ENCODE data around the gene CSPG5. TPM values are rescaled to one million over a fixed set of nuclear protein-coding genes. Genes with fewer than 3 reads are reported as not detected.

The CSPG5 gene
- total RNA-seq, 2 experiments from 2014 or later = 0.25 to 0.43 TPM

DNA sequence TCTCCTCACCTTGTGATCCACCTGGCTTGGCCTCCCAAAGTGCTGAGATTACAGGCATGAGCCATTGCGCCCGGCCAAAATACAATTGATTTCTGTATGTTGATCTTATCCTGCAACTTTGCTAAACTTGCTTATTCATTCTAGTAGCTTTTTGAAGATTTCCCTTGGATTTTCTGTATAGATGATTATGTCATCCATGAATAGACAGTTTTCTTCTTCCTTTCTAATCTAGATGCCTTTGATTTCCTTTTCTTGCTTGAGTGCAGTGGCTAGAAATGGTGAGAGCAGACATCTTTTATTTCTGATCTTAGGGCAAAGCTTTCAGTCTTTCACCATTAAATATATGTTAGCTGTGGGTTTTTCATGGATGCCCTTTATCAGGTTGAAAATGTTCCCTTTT is 60.7 kb downstream of the CSPG5 start:
- no peaks in the 10 kb centered on the region for H3K9me3 Mint-ChIP-seq
- POLR2A ChIA-PET = no interaction called here
- H3K27me3 Mint-ChIP-seq = peaks cover 16% of the 10 kb centered on the region
- ATAC-seq (ENCODE audit: low read depth) (no peak), DNase-seq (no peak)
- H3K4me3 Mint-ChIP-seq = no peak overlapping the region
- peaks cover 8% of the 10 kb centered on the region for H3K4me1 Mint-ChIP-seq
- H3K36me3 Mint-ChIP-seq = no peaks in the 10 kb centered on the region
- no peak overlapping the region for H3K27ac Mint-ChIP-seq

DNA sequence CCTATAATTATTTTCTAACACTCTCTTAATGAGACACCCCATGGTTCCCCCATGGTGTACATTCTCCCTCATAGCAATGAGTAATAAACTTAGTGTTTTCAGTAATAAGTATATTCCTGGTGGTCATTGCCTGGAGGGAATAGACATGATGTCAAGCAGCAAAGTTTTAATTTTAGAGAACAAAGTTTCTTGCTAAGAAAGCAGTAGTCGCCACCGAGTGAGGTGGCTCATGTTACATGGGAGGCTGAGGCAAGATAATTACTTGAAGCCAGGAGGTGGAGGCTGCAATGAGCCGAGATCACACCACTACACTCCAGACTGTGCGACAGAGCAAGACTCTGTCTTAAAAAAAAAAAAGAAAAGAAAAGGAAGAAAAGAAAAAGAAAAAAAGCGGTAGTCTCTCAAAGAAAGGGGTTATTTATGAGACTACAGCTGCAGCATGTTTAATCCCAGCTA is 62.8 kb downstream of the CSPG5 start:
- Mint-ChIP-seq H3K36me3 (no peaks in the 10 kb centered on the region), H3K27ac (no peak overlapping the region), H3K4me1 (peaks cover 12% of the 10 kb centered on the region), H3K9me3 (no peaks in the 10 kb centered on the region), H3K27me3 (peaks cover 12% of the 10 kb centered on the region), H3K4me3 (no peak overlapping the region)
- POLR2A ChIA-PET = no interaction called here
- ATAC-seq (ENCODE audit: low read depth) = no peak
- no peak for DNase-seq

DNA sequence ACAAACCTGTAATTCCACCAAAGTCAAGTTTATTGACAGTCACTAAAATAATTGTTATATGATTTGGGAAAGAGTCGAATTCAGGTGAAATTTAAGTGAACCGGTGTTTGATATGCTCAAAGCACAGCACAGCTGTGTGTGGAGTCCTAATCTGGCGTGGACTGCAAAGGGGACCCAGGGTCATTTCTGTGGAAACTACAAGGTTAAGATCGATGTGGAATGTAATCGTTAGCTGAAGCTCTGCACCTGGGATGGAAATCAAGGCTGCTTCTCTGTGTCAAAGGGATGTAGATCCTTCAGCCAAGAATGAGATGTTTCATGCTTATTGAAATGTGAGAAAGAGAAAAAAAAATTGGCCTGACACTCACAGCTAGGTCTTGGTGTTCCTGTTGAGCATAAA is 63.6 kb downstream of the CSPG5 start:
- Mint-ChIP-seq H3K27ac (peak overlapping the region; percentile 3), H3K4me3 (peak overlapping the region; percentile 59), H3K36me3 (peaks cover 2% of the 10 kb centered on the region), H3K27me3 (peaks cover 12% of the 10 kb centered on the region), H3K9me3 (no peaks in the 10 kb centered on the region), H3K4me1 (peaks cover 14% of the 10 kb centered on the region)
- ATAC-seq (ENCODE audit: low read depth) (no peak), DNase-seq (no peak)
- POLR2A ChIA-PET = no interaction called here

DNA sequence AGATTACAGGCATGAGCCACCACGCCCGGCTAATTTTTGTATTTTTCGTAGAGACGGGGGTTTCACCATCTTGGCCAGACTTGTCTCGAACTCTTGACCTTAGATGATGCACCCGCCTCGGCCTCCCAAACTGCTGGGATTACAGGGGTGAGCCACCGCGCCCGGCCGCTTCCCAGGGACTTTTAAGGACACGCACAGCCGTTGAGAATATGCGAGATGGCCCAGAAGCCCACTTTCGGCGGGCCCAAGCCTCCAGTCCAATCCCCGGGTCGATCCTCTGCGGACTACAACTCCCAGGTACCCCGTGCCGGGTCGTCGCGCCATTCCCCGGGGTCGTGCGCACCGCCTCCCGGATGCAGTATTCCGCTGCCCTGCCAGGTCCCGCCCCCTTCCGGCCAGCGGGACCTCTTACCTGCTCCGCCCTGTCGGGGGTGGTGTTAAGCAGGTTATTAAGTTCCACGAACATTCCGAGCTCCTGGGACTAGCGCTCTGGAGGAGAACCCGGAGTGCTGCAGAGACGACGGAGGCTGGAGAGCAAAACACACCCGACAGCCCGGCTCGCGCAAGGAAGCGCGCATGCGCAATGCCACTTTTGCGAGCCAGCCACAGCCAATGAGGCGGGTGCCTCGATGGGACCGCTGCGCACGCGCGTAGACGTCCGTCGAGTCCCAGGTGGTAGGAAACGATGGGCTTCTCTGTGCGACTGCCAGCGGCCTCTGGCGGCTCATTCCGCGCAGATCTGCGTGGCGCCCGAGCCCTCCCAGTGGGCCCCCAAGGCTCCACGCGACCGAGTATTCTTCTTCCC is 65.3 kb downstream of the CSPG5 start, which contains the start of gene ELP6:
TSS of gene ELP6 (minus strand) at position 588 of the 805 bp plus-strand sequence. CDS start at position 466, 122 bp downstream.
- H3K27me3 Mint-ChIP-seq = peaks cover 9% of the 10 kb centered on the region
- DNase-seq (peak; percentile 97), ATAC-seq (ENCODE audit: low read depth) (peak; percentile 94)
- peak within 1 kb of the TSS; percentile 97 for H3K4me3 Mint-ChIP-seq
- H3K4me1 Mint-ChIP-seq = peaks cover 14% of the 10 kb centered on the region
- H3K9me3 Mint-ChIP-seq = no peaks in the 10 kb centered on the region
- H3K27ac Mint-ChIP-seq = peak within 1 kb of the TSS; percentile 98
- POLR2A ChIA-PET = interaction anchor here (0.6 to 2.2 kb wide), 8 partner anchors 9 to 963 kb away, joined by 3 to 17 read pairs (median 5); partner anchors contain the start of genes PTPN23 and SCAP
- peaks cover 5% of the 10 kb centered on the region for H3K36me3 Mint-ChIP-seq

DNA sequence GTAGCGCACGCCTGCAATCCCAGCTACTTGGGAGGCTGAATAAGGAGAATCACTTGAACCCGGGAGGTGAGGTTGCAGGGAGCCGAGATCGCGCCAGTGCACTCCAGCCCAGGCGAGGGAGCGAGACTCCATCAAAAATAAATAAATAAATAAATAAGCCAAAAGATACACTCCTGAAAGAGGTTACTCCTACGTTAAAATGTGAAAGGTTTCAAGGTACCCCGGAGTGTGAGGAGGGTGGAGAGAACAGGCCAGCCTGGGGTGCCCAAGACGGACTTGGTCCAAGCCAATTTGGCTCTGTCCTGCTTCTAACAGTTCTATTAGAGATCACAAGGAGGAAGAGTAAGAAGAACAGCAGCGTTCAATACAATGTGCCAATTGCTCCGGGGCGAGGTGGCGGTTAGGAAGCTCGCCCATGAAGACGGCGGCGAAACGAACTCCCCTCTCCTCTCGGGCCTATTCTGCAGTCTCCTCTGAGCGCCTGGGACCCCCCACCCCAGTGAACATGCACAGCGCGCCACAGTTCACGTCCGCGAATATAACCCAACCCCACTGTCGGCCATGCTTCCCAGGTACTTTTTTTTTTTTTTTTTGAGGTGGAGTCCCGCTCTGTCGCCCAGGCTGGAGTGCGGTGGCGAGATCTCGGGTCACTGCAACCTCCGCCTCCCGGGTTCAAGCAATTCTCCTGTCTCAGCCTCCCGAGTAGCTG is 66.1 kb downstream of the CSPG5 start:
- peaks cover 9% of the 10 kb centered on the region for H3K36me3 Mint-ChIP-seq
- peak overlapping the region; percentile 97 for H3K4me3 Mint-ChIP-seq
- H3K9me3 Mint-ChIP-seq = no peaks in the 10 kb centered on the region
- DNase-seq = no peak
- POLR2A ChIA-PET = interaction anchor here (0.6 to 2.2 kb wide), 9 partner anchors 10 to 964 kb away, joined by 3 to 17 read pairs (median 5); partner anchors contain the start of genes PTPN23 and SCAP
- no peak for ATAC-seq (ENCODE audit: low read depth)
- H3K27ac Mint-ChIP-seq = peak overlapping the region; percentile 98
- H3K27me3 Mint-ChIP-seq = peaks cover 9% of the 10 kb centered on the region
- peaks cover 14% of the 10 kb centered on the region for H3K4me1 Mint-ChIP-seq

Other genes with a start within 250 kb of the CSPG5 start
- gene PTPN23, start 197.8 kb downstream of the CSPG5 start, total RNA-seq = 10 to 100 TPM; 36.6 to 42.6 TPM
- 10 to 100 TPM; 73.5 to 80.1 TPM for gene SCAP, start 102.9 kb downstream of the CSPG5 start, total RNA-seq
- 10 to 100 TPM; 36.8 to 39.8 TPM for gene ELP6, start 65.2 kb downstream of the CSPG5 start, total RNA-seq
- 10 to 100 TPM; 82.8 to 88.1 TPM for gene SMARCC1, start 203.0 kb upstream of the CSPG5 start, total RNA-seq
- 10 to 100 TPM; 76.7 to 78.1 TPM for gene DHX30, start 224.3 kb upstream of the CSPG5 start, total RNA-seq